Sigmoid colon (tissue), 7 donors: ENCODE results near the gene VILL. TPM values are rescaled to one million over a fixed set of nuclear protein-coding genes. Genes with fewer than 3 reads are reported as not detected.
A peak's percentile ranks its signal among the peaks of the same experiment; 100 is the strongest.

Source experiments
- DNase-seq: peaks from one replicate; pipeline ENCODE4 v3.0.0-alpha.2; 2019
- H3K27ac ChIP-seq, 4 donors: fragments of 200-600 bp; sonication (generic); one replicate each; pipeline ENCODE4 v1.5.1; 2016 to 2019; ENCODE audit warnings: mild to moderate bottlenecking in 1 of 4
- H3K27me3 ChIP-seq, 3 donors: fragments of 200-600 bp; sonication (generic); one replicate each; pipeline ENCODE4 v1.5.1; 2019; ENCODE audit warnings: mild to moderate bottlenecking in 1 of 3
- H3K36me3 ChIP-seq, 4 donors: fragments of 200-600 bp; sonication (generic); one replicate each; pipeline ENCODE4 v1.5.1; 2016 to 2019
- H3K4me1 ChIP-seq, 4 donors: fragments of 200-600 bp; sonication (generic); one replicate each; pipeline ENCODE4 v1.5.1; 2017 to 2019
- H3K4me3 ChIP-seq, 4 donors: fragments of 200-600 bp; sonication (generic); one replicate each; pipeline ENCODE4 v1.5.1; 2017 to 2019; ENCODE audit warnings: mild to moderate bottlenecking in 2 of 4, moderate library complexity in 1 of 4
- H3K9me3 ChIP-seq, 4 donors: fragments of 200-600 bp in 3 of 4; sonication (generic) in 3 of 4; one replicate each; pipeline versions ENCODE4 v1.5.1 to v1.6.1; 2013 to 2019
- CTCF ChIP-seq, 4 experiments: fragments of 450-650 bp in 3 of 4; fragments of 200-600 bp in 1 of 4; IDR thresholded peaks; one replicate each; pipeline ENCODE4 v1.5.1; 2016 to 2019; ENCODE audit warnings: antibody characterized with exemption in 4 of 4, mild to moderate bottlenecking in 3 of 4, moderate library complexity in 2 of 4
- EP300 ChIP-seq, 4 donors: sonication (generic); formaldehyde crosslinking; IDR thresholded peaks; one replicate each; pipeline ENCODE4 v1.6.1; 2017; ENCODE audit warnings: antibody characterized with exemption in 4 of 4
- POLR2A ChIP-seq, 2 donors: fragments of 450-650 bp; IDR thresholded peaks; one replicate each; pipeline ENCODE4 v1.6.1; 2016; ENCODE audit warnings: antibody characterized with exemption in 2 of 2, mild to moderate bottlenecking in 2 of 2, moderate library complexity in 2 of 2
- POLR2AphosphoS5 ChIP-seq, 4 donors: sonication (generic); formaldehyde crosslinking; IDR thresholded peaks; one replicate each; pipeline ENCODE4 v1.6.1; 2017; ENCODE audit warnings: antibody characterized with exemption in 4 of 4
- WGBS, 2 donors: extraction: QIAGEN DNeasy Blood & Tissue Kit; methylation state at CpG; one replicate each; pipeline ENCODE4 v1.1.7; 2013; 5-methylcytosine and 5-hydroxymethylcytosine counted together
- intact Hi-C: fragments of 100-400 bp; cut with DNase I; formaldehyde crosslinking; loops from one replicate; pipeline ENCODE4 v1.15.1; 2023
- polyA plus RNA-seq, 3 donors: library from polyadenylated mRNA; stranded (reverse); fragments of 200-250 nt; gene quantifications; one replicate each; pipeline ENCODE4 v1.2.3, GENCODE V29; 2013
- total RNA-seq, 4 donors: library from RNA; depleted of rRNA; stranded (reverse); fragments of >200 nt; gene quantifications; one replicate each; pipeline ENCODE4 v1.1.0, GENCODE V29; 2016
- donor health status: healthy with polysubstance abuse.
- donor health status: Bipolar disorder and iron deficiency.
- donor health status: healthy.

VILL gene
- total and polyA plus RNA-seq, 7 donors = 5.3 to 175 (median 8.3) TPM

- intact Hi-C loops = no loop called here
Measured at GRCh38 chr3:37964716-37965115, 25.9 kb upstream of the VILL start.

GRCh38 chr3:37967260-37967881, 23.2 kb upstream of the VILL start:
- Histone ChIP-seq H3K9me3 (no peaks in the 10 kb centered on the region), H3K27me3 (no peaks in the 10 kb centered on the region), H3K4me1 (peaks cover 0 to 20% (median 8%) of the 10 kb centered on the region in 4 donors), H3K4me3 (no peak overlapping the region), H3K27ac (no peak overlapping the region), H3K36me3 (peaks cover 0 to 32% (median 15%) of the 10 kb centered on the region in 4 donors)
- intact Hi-C loops = loop anchor here (1.0 kb wide), 1 partner anchor 112 kb away; no protein-coding TSS in a partner anchor
- peak; percentile 82 for DNase-seq
- WGBS, 2 donors = 39 to 50% methylated on average over 7 of the region's 7 CpGs
- TF ChIP-seq CTCF (IDR thresholded peaks at IDR 0.05) (peak; percentile 73 to 83 (median 80)), POLR2AphosphoS5 (IDR thresholded peaks at IDR 0.05) (no peak)

More at GRCh38 chr3:37964716-37965115, 25.9 kb upstream of the VILL start:
- Histone ChIP-seq H3K27ac (no peak overlapping the region), H3K4me1 (peaks cover 0 to 25% (median 12%) of the 10 kb centered on the region in 4 donors), H3K9me3 (no peaks in the 10 kb centered on the region), H3K4me3 (no peak overlapping the region), H3K27me3 (no peaks in the 10 kb centered on the region), H3K36me3 (peaks cover 0 to 17% (median 7%) of the 10 kb centered on the region in 4 donors)
- TF ChIP-seq POLR2A (IDR thresholded peaks at IDR 0.05) (no peak), POLR2AphosphoS5 (IDR thresholded peaks at IDR 0.05) (no peak)
- DNase-seq = no peak
- 15 to 63% methylated on average over 1 of the region's 1 CpG for WGBS, 2 donors

- Histone ChIP-seq H3K27ac (no peak overlapping the region), H3K36me3 (peaks cover 1 to 33% (median 15%) of the 10 kb centered on the region in 4 donors), H3K27me3 (no peaks in the 10 kb centered on the region), H3K9me3 (no peaks in the 10 kb centered on the region), H3K4me1 (peaks cover 0 to 12% (median 6%) of the 10 kb centered on the region in 4 donors), H3K4me3 (no peak overlapping the region)
- no peak for DNase-seq
- intact Hi-C loops = no loop called here
- no peak for TF ChIP-seq POLR2A (IDR thresholded peaks at IDR 0.05)
- no peak for TF ChIP-seq EP300 (IDR thresholded peaks at IDR 0.05)
- TF ChIP-seq CTCF (IDR thresholded peaks at IDR 0.05) = no peak
- TF ChIP-seq POLR2AphosphoS5 (IDR thresholded peaks at IDR 0.05) = no peak
- 92 to 95% methylated on average over 9 of the region's 9 CpGs for WGBS, 2 donors
Measured at GRCh38 chr3:37968199-37968598, 22.4 kb upstream of the VILL start.

GRCh38 chr3:37968813-37969595, 21.6 kb upstream of the VILL start:
- no peak overlapping the region for H3K4me3 ChIP-seq
- no peaks in the 10 kb centered on the region for H3K27me3 ChIP-seq
- peaks cover 4 to 40% (median 15%) of the 10 kb centered on the region in 4 donors for H3K36me3 ChIP-seq
- TF ChIP-seq EP300 (IDR thresholded peaks at IDR 0.05) = no peak
- TF ChIP-seq CTCF (IDR thresholded peaks at IDR 0.05) = no peak
- no peak for TF ChIP-seq POLR2AphosphoS5 (IDR thresholded peaks at IDR 0.05)
- TF ChIP-seq POLR2A (IDR thresholded peaks at IDR 0.05) = no peak
- peaks cover 0 to 9% (median 6%) of the 10 kb centered on the region in 4 donors for H3K4me1 ChIP-seq
- no peak for DNase-seq
- intact Hi-C loops = no loop called here
- 80 to 89% methylated on average over 15 of the region's 15 CpGs for WGBS, 2 donors
- no peak overlapping the region for H3K27ac ChIP-seq
- no peaks in the 10 kb centered on the region for H3K9me3 ChIP-seq

GRCh38 chr3:37969596-37970100, 20.9 kb upstream of the VILL start:
- TF ChIP-seq EP300 (IDR thresholded peaks at IDR 0.05) (no peak), POLR2AphosphoS5 (IDR thresholded peaks at IDR 0.05) (no peak), POLR2A (IDR thresholded peaks at IDR 0.05) (no peak), CTCF (IDR thresholded peaks at IDR 0.05) (no peak)
- H3K4me1 ChIP-seq = peaks cover 0 to 9% (median 6%) of the 10 kb centered on the region in 4 donors
- intact Hi-C loops = no loop called here
- no peak overlapping the region for H3K4me3 ChIP-seq
- H3K27ac ChIP-seq = no peak overlapping the region
- no peaks in the 10 kb centered on the region for H3K27me3 ChIP-seq
- 48 to 69% methylated on average over 7 of the region's 7 CpGs for WGBS, 2 donors
- peaks cover 4 to 40% (median 15%) of the 10 kb centered on the region in 4 donors for H3K36me3 ChIP-seq
- no peak for DNase-seq
- no peaks in the 10 kb centered on the region for H3K9me3 ChIP-seq
